AG09319 (cell line): Measurements from ENCODE around the gene PRMT3.

Source experiments
- DNase-seq: peaks from one replicate; pipeline ENCODE4 v3.0.0-alpha.2; 2010; ENCODE audit warnings: low read depth; ENCODE audit errors: extremely low read depth
- TF ChIP-seq, protein P1 (sequence below): IDR thresholded peaks from 2 replicates; pipeline ENCODE4 v1.5.1; 2011; ENCODE audit warnings: low read depth, mild to moderate bottlenecking, inconsistent platforms, low read length, moderate library complexity

The PRMT3 gene

DNA sequence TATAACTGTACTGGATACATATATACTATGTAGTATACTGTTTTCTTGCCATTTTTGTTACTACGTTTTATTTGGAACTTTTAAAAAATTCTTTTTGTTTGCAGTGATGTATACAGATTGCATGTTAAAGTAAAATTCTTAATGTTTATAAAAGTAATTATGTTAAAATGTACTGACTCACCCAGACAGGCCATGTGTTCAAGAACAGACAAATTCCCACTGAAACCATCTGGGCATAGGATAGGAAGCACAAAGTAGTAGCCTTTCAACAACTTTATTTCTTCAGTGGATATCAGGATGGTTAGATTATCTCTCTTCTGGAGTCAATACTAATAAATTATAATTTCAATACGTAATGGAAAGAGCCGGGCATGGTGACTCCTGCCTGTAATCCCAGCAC, 19.8 kb downstream of the PRMT3 start:
- DNase-seq, result no peak
- TF ChIP-seq, protein P1, sequence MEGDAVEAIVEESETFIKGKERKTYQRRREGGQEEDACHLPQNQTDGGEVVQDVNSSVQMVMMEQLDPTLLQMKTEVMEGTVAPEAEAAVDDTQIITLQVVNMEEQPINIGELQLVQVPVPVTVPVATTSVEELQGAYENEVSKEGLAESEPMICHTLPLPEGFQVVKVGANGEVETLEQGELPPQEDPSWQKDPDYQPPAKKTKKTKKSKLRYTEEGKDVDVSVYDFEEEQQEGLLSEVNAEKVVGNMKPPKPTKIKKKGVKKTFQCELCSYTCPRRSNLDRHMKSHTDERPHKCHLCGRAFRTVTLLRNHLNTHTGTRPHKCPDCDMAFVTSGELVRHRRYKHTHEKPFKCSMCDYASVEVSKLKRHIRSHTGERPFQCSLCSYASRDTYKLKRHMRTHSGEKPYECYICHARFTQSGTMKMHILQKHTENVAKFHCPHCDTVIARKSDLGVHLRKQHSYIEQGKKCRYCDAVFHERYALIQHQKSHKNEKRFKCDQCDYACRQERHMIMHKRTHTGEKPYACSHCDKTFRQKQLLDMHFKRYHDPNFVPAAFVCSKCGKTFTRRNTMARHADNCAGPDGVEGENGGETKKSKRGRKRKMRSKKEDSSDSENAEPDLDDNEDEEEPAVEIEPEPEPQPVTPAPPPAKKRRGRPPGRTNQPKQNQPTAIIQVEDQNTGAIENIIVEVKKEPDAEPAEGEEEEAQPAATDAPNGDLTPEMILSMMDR, result no peak

DNA sequence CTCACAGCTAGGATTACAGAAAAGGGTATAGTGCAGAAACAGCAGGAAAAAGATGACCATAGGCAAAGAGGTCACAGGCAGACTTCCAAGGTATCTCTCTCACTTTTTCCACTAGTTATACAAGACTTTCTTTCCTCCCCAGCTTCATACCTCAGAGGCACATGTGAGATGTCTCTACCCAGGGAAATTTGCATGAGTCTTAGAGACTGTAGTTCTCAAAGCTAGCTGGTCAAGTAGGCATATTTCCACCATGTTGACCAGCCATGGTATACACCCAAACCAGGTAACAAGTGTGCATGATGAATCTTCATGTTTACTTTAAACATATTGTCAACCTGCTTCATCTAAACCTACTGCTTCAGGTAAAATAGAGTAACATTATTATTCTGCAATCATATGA, 27.9 kb downstream of the PRMT3 start:
- no peak for DNase-seq
- TF ChIP-seq, protein P1, result no peak

DNA sequence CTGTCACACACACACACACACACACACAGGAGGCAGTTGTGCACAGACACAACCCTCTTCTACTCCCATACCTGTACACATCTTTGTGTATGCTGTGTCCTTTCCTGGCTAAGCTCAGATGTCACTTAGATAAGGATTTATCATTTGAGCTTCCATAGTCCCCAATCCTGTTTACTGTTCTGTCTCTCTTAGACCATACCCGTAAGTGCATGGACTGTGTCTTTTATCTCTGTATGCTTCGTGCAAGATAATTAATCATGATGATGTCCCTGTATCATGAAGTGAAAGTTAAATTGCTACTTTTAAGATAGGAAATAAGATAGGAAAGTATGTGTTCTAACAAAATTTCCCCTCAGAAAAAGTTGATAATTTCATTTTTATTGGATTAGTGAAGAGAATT, 30.3 kb downstream of the PRMT3 start:
- TF ChIP-seq, protein P1, result no peak
- no peak for DNase-seq

DNA sequence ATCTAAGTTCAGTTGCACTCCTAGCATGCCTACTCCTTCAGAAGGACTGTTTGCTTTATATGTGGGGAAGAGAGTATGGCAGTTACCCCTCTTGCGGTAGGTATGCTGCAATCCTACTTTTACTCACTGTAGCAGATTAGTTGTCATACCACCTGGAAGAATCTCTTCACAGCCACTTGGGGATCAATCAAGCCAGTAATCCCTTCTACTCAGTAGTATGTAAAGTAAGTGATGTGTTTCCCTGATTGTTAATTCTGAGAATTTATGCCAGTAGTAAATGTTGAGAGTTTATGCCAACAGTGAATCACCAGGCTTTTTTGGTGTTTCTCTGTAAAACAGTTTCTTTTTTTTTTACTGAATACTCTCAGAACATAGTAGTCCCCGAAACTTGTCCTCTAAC, 34.4 kb downstream of the PRMT3 start:
- no peak for DNase-seq
- TF ChIP-seq, protein P1, result no peak

DNA sequence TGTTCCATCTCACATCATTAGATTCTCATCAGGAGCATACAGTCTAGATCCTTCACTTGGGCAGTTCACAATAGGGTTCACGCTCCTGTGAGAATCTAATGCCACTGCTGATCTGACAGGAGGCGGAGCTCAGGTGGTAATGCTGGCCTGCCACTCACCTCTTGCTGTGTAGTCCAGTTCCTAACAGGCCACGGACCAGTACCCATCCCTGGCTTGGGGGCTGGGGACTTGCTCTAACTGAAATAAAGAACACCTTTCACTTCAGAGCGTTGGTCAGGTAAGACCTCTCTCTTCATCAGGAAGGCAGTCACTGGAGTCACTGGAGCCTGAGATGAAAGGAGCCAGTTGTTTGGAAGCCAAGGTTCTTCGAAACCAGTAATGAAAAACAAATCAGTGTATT, 41.7 kb downstream of the PRMT3 start:
- no peak for DNase-seq
- TF ChIP-seq, protein P1, result no peak

DNA sequence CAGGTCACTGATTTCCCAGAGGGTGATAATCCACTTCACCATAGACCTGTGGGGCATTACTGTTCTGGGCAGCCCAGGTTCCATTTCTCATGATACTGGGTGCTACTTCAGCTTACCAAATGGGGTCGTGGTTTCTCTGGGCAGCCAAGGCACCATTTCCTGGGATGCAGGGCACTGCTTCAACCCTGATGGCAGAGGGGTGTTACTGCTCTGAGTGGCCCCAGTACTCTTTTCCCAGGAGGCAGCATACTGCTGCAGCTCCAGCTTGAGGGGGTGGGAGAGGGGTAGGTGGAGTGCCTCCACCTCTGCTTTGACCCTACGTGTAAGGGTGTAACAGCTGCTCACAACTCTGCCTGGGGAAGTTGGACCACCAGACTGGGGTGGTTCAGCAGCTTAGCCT, 51.1 kb downstream of the PRMT3 start:
- TF ChIP-seq, protein P1, result no peak
- no peak for DNase-seq

DNA sequence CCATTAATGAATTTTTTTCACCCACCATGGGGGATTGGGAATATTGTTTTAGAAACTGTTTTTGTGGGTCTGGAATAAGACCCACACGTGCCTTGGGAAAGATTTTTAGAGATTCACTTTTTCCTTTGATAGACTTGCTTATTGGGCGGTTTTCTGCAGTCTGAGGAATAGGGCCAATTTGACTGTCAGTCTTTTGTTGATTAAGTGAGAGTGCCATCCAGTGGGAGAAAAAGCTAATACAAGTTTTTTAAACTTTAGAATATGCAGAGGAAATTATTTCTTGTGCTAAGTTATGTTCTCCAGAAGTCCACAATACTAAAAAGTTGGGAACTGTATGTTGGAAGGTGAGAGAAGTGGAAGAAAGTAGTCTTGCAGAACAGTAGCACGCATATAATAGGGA, 56.1 kb downstream of the PRMT3 start:
- DNase-seq, result no peak
- TF ChIP-seq, protein P1, result peak; percentile 32
